Measurements from ENCODE around the gene TDRKH. TPM values are rescaled to one million over a fixed set of nuclear protein-coding genes. Genes with fewer than 3 reads are reported as not detected.

The TDRKH gene
- total and polyA plus RNA-seq, 2 experiments from 2014 or later = 10.2 to 25.6 TPM

DNA sequence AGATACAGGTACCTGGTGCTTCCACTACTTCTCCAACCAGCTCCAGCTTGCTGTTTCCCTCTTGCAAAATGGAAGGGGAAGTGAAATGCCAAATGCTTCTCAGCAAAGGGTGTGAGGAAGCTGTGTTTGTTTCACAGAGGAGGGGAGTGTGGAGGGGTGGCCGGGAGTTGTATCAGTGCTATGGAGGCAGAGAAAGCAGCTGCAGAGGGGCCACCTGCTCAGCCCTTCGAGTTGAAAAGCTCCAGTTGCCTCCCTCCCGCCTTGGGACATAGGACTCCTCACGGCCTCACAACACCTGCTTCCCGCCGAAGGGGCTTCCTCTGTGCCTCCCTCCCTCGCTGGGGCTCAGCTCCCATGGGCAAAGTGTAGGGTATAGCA lies 27.0 kb upstream of the TDRKH start (continued):
- TF ChIP-seq CTCF (conservative IDR thresholded peaks at IDR 0.05; ENCODE audit: low read depth in 2 of 2) (no peak), STAT1 (IDR thresholded peaks at IDR 0.05; ENCODE audit: unreplicated experiment) (no peak), POLR2AphosphoS5 (IDR thresholded peaks at IDR 0.05; ENCODE audit: low read depth) (no peak), EZH2phosphoT487 (IDR thresholded peaks at IDR 0.05; ENCODE audit: unreplicated experiment) (no peak)

DNA sequence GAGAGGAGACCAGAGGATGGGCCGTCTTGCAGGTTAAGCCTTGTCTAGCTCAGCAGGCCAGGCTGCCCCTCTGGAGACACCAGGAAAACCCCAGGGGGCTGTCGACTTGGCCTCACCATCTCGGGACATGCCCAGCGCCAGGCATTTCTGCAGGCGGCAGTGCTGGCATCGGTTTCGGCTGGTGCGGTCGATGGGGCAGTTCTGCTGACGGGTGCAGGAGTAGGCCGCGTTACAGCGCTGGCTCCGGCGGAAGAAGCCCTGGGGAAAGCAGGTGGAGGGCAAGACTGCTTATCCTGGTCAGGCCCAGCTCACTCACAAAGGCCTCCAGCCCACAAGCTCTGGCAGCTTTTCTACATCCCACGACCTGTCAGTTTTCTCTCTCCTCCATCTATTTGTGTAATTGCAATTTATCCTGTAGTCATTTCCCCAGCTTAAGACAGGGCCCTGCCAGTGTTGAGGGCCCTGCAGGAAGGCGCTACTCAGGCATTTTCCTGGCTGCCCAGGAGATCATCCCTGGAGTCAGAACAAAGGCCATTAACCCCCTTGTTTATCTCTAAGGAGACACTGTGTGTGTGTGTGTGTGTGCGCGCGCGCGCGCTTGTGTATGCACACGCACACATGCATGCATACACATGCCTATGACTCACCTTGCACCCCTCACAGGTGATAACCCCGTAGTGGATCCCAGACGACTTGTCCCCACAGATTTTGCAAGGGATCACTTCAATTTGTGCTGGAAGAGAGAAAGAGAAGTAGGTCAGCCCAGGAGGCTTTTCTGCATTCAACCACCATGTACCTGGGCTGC lies 26.4 kb upstream of the TDRKH start:
- ATAC-seq = no peak
- no peak overlapping the region for H3K4me2 ChIP-seq
- no peaks in the 10 kb centered on the region for H3K36me3 ChIP-seq (ENCODE audit: insufficient read depth)
- no peak overlapping the region for H3K4me3 ChIP-seq
- H3K4me1 ChIP-seq (ENCODE audit: insufficient read depth) = no peaks in the 10 kb centered on the region
- peaks cover 6% of the 10 kb centered on the region for H3K4me1 Mint-ChIP-seq
- no peak for TF ChIP-seq ETS1 (IDR thresholded peaks at IDR 0.05)
- no peak for TF ChIP-seq CTCF (conservative IDR thresholded peaks at IDR 0.05; ENCODE audit: low read depth in 2 of 2)
- no peak for TF ChIP-seq CREB1 (CRISPR knock-in tag; IDR thresholded peaks at IDR 0.05; ENCODE audit: low read depth)
- TF ChIP-seq, protein P1, sequence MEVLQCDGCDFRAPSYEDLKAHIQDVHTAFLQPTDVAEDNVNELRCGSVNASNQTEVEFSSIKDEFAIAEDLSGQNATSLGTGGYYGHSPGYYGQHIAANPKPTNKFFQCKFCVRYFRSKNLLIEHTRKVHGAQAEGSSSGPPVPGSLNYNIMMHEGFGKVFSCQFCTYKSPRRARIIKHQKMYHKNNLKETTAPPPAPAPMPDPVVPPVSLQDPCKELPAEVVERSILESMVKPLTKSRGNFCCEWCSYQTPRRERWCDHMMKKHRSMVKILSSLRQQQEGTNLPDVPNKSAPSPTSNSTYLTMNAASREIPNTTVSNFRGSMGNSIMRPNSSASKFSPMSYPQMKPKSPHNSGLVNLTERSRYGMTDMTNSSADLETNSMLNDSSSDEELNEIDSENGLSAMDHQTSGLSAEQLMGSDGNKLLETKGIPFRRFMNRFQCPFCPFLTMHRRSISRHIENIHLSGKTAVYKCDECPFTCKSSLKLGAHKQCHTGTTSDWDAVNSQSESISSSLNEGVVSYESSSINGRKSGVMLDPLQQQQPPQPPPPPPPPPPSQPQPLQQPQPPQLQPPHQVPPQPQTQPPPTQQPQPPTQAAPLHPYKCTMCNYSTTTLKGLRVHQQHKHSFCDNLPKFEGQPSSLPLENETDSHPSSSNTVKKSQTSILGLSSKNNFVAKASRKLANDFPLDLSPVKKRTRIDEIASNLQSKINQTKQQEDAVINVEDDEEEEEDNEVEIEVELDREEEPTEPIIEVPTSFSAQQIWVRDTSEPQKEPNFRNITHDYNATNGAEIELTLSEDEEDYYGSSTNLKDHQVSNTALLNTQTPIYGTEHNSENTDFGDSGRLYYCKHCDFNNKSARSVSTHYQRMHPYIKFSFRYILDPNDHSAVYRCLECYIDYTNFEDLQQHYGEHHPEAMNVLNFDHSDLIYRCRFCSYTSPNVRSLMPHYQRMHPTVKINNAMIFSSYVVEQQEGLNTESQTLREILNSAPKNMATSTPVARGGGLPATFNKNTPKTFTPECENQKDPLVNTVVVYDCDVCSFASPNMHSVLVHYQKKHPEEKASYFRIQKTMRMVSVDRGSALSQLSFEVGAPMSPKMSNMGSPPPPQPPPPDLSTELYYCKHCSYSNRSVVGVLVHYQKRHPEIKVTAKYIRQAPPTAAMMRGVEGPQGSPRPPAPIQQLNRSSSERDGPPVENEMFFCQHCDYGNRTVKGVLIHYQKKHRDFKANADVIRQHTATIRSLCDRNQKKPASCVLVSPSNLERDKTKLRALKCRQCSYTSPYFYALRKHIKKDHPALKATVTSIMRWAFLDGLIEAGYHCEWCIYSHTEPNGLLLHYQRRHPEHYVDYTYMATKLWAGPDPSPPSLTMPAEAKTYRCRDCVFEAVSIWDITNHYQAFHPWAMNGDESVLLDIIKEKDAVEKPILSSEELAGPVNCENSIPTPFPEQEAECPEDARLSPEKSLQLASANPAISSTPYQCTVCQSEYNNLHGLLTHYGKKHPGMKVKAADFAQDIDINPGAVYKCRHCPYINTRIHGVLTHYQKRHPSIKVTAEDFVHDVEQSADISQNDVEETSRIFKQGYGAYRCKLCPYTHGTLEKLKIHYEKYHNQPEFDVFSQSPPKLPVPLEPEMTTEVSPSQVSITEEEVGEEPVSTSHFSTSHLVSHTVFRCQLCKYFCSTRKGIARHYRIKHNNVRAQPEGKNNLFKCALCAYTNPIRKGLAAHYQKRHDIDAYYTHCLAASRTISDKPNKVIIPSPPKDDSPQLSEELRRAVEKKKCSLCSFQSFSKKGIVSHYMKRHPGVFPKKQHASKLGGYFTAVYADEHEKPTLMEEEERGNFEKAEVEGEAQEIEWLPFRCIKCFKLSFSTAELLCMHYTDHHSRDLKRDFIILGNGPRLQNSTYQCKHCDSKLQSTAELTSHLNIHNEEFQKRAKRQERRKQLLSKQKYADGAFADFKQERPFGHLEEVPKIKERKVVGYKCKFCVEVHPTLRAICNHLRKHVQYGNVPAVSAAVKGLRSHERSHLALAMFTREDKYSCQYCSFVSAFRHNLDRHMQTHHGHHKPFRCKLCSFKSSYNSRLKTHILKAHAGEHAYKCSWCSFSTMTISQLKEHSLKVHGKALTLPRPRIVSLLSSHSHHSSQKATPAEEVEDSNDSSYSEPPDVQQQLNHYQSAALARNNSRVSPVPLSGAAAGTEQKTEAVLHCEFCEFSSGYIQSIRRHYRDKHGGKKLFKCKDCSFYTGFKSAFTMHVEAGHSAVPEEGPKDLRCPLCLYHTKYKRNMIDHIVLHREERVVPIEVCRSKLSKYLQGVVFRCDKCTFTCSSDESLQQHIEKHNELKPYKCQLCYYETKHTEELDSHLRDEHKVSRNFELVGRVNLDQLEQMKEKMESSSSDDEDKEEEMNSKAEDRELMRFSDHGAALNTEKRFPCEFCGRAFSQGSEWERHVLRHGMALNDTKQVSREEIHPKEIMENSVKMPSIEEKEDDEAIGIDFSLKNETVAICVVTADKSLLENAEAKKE (CRISPR knock-in tag; IDR thresholded peaks at IDR 0.05) = no peak
- TF ChIP-seq NANOG (IDR thresholded peaks at IDR 0.05; ENCODE audit: borderline replicate concordance) = no peak
- no peaks in the 10 kb centered on the region for H3K79me2 ChIP-seq (replicated peaks; ENCODE audit: insufficient read depth)
- no peaks in the 10 kb centered on the region for H4K20me1 ChIP-seq (replicated peaks; ENCODE audit: insufficient read depth)
- H3K4me3 Mint-ChIP-seq = no peak overlapping the region
- H3K27ac Mint-ChIP-seq = no peak overlapping the region
- H3F3A ChIP-seq (replicated peaks; ENCODE audit: low read depth) = no peaks in the 10 kb centered on the region
- H3K9me3 Mint-ChIP-seq = no peaks in the 10 kb centered on the region
- H3K9me2 ChIP-seq (ENCODE audit: insufficient read depth) = no peaks in the 10 kb centered on the region
- no peaks in the 10 kb centered on the region for H3K36me3 Mint-ChIP-seq (ENCODE audit: low read depth)
- peaks cover 12% of the 10 kb centered on the region for H3K27me3 Mint-ChIP-seq (ENCODE audit: insufficient read depth, low read depth, poor library complexity)
- H3K27ac ChIP-seq (ENCODE audit: low read depth) = no peak overlapping the region
- DNase-seq (ENCODE audit: low spot score) = no peak
- no peaks in the 10 kb centered on the region for H3K27me3 ChIP-seq (ENCODE audit: insufficient read depth)
- no peak overlapping the region for H2AFZ ChIP-seq

Data from GM23338 (cell line).